Endothelial cell of umbilical vein (primary cell): ENCODE results near the gene PRDM16. TPM values are rescaled to one million over a fixed set of nuclear protein-coding genes. Genes with fewer than 3 reads are reported as not detected.

Experiments
- BruUV-seq: library from RNA; stranded (reverse); fragments of 400-500 nt; replicated peaks from 2 replicates; lab custom pipeline; 2021; lab: Mats Ljungman, UMichigan
- CTCF ChIA-PET: fragments of 300-600, 350-600 bp; sonication (Branson Sonifier 250); formaldehyde crosslinking; loops from one replicate; lab custom pipeline; 2021; ENCODE audit warnings: antibody characterized with exemption, inconsistent platforms; lab: Charles Lee
- POLR2A ChIA-PET: fragments of 300-600, 350-600 bp; sonication (Branson Sonifier 250); formaldehyde crosslinking; loops from one replicate; lab custom pipeline; 2021; ENCODE audit warnings: antibody characterized with exemption, inconsistent platforms; lab: Charles Lee
- DNase-seq: peaks from one replicate; pipeline ENCODE4 v3.0.0-alpha.2; 2011; ENCODE audit warnings: low read depth, low spot score
- FAIRE-seq: peaks from 2 replicates; lab custom pipeline; 2011; peaks lifted over from hg19 to GRCh38; lab: Jason Lieb, UNC
- H2AFZ ChIP-seq: 2 replicates; pipeline ENCODE4 v1.6.0; 2012; ENCODE audit warnings: low read depth, low read length, control low read depth, inconsistent platforms
- H3K27ac ChIP-seq: 2 replicates; pipeline ENCODE4 v1.5.1; 2011; ENCODE audit warnings: low read depth, mild to moderate bottlenecking, control low read depth, low read length, moderate library complexity; ENCODE audit not compliant: insufficient read depth
- H3K27me3 ChIP-seq, 2 experiments: 2 replicates each; pipeline versions ENCODE4 v1.6.0 to v1.6.1; 2011; ENCODE audit warnings: low read length in 2 of 2, mixed read lengths in 1 of 2; ENCODE audit not compliant: control insufficient read depth in 2 of 2, insufficient read depth in 2 of 2
- H3K36me3 ChIP-seq, 2 experiments: 2 replicates in 1 of 2; 3 replicates in 1 of 2; pipeline ENCODE4 v1.5.1; 2011; ENCODE audit warnings: low read length in 2 of 2, mild to moderate bottlenecking in 1 of 2, moderate library complexity in 1 of 2; ENCODE audit not compliant: control insufficient read depth in 2 of 2, insufficient read depth in 2 of 2; ENCODE audit errors: extremely low read depth in 1 of 2
- H3K4me1 ChIP-seq: 3 replicates; pipeline ENCODE4 v1.5.1; 2011; ENCODE audit warnings: mild to moderate bottlenecking, low read length; ENCODE audit not compliant: control insufficient read depth, insufficient read depth; ENCODE audit errors: extremely low read depth
- H3K4me2 ChIP-seq: 2 replicates; pipeline ENCODE4 v1.6.1; 2011; ENCODE audit warnings: low read length, control low read depth, mixed read lengths; ENCODE audit not compliant: insufficient read depth
- H3K4me3 ChIP-seq, 3 experiments: fragments of 200-600 bp in 1 of 3; sonication (generic), shearing (Covaris generic) in 1 of 3; replicated peaks in 1 of 3; 2 replicates each; pipeline ENCODE4 v1.5.1; 2011 to 2016; ENCODE audit warnings: control low read depth in 3 of 3, low read length in 3 of 3, mild to moderate bottlenecking in 2 of 3, inconsistent platforms in 1 of 3, low read depth in 1 of 3, moderate library complexity in 1 of 3; ENCODE audit not compliant: insufficient read depth in 1 of 3
- H3K79me2 ChIP-seq: 2 replicates; pipeline ENCODE4 v1.6.0; 2012; ENCODE audit warnings: low read length, inconsistent platforms; ENCODE audit not compliant: control insufficient read depth, insufficient read depth
- H3K9ac ChIP-seq: replicated peaks from 2 replicates; pipeline ENCODE3; 2011; ENCODE audit warnings: low read length, control low read depth; ENCODE audit not compliant: insufficient read depth; ENCODE audit errors: extremely low read depth
- H3K9me1 ChIP-seq: replicated peaks from 3 replicates; pipeline ENCODE4 v1.6.0; 2011; ENCODE audit warnings: mild to moderate bottlenecking, low read length; ENCODE audit not compliant: control insufficient read depth, insufficient read depth; ENCODE audit errors: extremely low read depth
- H3K9me3 ChIP-seq: replicated peaks from 2 replicates; pipeline ENCODE4 v1.5.1; 2012; ENCODE audit warnings: low read length, inconsistent platforms; ENCODE audit not compliant: control insufficient read depth, insufficient read depth
- H4K20me1 ChIP-seq: replicated peaks from 2 replicates; pipeline ENCODE3; 2011; ENCODE audit warnings: mild to moderate bottlenecking, low read length; ENCODE audit not compliant: control insufficient read depth, insufficient read depth; ENCODE audit errors: extremely low read depth
- EZH2 ChIP-seq: IDR thresholded peaks from 2 replicates; pipeline ENCODE4 v1.6.1; 2012; ENCODE audit warnings: borderline replicate concordance, low read depth, mild to moderate bottlenecking, moderate library complexity, low read length, inconsistent platforms; ENCODE audit not compliant: severe bottlenecking
- FOS ChIP-seq: IDR thresholded peaks from 2 replicates; pipeline ENCODE4 v1.6.1; 2011; ENCODE audit warnings: mild to moderate bottlenecking, low read length, moderate library complexity, borderline replicate concordance; ENCODE audit not compliant: insufficient read depth
- GATA2 ChIP-seq: IDR thresholded peaks from 2 replicates; pipeline ENCODE4 v1.7.0; 2011; ENCODE audit warnings: low read depth, mild to moderate bottlenecking, moderate library complexity, mixed read lengths, low read length; ENCODE audit not compliant: insufficient read length, insufficient read depth
- JUN ChIP-seq: IDR thresholded peaks from 2 replicates; pipeline ENCODE4 v1.6.1; 2011; ENCODE audit warnings: borderline replicate concordance, low read depth; ENCODE audit not compliant: insufficient read length, insufficient read depth
- MYC ChIP-seq: IDR thresholded peaks from one replicate; pipeline ENCODE4 v1.6.1; 2011; ENCODE audit warnings: mild to moderate bottlenecking, low read depth, low read length
- POLR2A ChIP-seq: IDR thresholded peaks from 2 replicates; pipeline ENCODE4 v1.6.1; 2012; ENCODE audit warnings: low read depth, mild to moderate bottlenecking, control low read depth, low read length
- POLR2AphosphoS5 ChIP-seq: IDR thresholded peaks from 2 replicates; pipeline ENCODE4 v1.6.1; 2012; ENCODE audit warnings: low read depth, mild to moderate bottlenecking, control low read depth, low read length, moderate library complexity; ENCODE audit not compliant: insufficient read depth
- dilution Hi-C: fragments of 300-500 bp; cut with MboI; formaldehyde crosslinking; loops from one replicate; pipeline ENCODE4 v1.15.0; 2019; ENCODE audit warnings: low sequenced_read_pairs; ENCODE audit not compliant: extremely low pct_ligation_motif_present
- intact Hi-C: fragments of 100-400 bp; cut with micrococcal nuclease; formaldehyde crosslinking; loops from one replicate; pipeline ENCODE4 v1.10.0; 2022
- polyA plus RNA-seq, 4 experiments: library from polyadenylated mRNA; depleted of rRNA in 3 of 4; stranded (reverse) in 3 of 4; unstranded in 1 of 4; fragments of >200 nt; gene quantifications; 2 replicates each; pipeline versions ENCODE4 v1.2.1 to v1.2.3, GENCODE V29; 2011 to 2012; ENCODE audit warnings: missing spikeins in 1 of 4
- total RNA-seq: library from RNA; stranded (reverse); gene quantifications from 2 replicates; pipeline ENCODE4 v1.2.3, GENCODE V29; 2021
- TF ChIP-seq, protein P1 (sequence below), 2 donors: IDR thresholded peaks; 1 replicate in 1 of 2; 2 replicates in 1 of 2; pipeline ENCODE4 v1.5.1; 2011; ENCODE audit warnings: low read length in 2 of 2, mild to moderate bottlenecking in 2 of 2, moderate library complexity in 2 of 2, control low read depth in 1 of 2, inconsistent platforms in 1 of 2, low read depth in 1 of 2; ENCODE audit not compliant: insufficient read depth in 1 of 2; ENCODE audit errors: extremely low read depth in 1 of 2
- TF ChIP-seq, protein P2 (sequence below): IDR thresholded peaks from 2 replicates; pipeline ENCODE4 v1.6.1; 2011; ENCODE audit not compliant: insufficient read depth, insufficient read length

PRDM16 gene
- total and polyA plus RNA-seq, 2 donors (not counting 3 experiments of a cell fraction or from before 2014, with no cell fraction given) = not detected

DNA sequence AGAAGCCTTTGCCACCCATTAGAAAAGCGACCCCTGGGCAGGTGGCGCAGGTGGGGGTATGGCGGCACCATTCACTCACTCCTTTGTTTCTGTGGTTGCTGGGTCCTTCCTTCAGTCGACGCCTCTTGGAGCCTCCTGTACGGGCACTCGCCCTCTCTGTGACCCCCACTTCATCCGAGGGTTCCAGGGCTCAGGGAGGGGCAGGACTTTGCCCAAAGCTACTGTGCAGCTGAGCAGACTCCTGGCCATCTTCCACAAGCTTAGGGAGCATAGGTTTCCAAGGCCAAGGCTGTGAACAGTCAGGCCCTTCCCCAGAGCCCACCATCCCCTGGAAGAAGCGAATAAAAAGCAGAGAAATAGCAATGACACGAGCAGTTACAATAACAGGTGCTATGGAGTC, 194.8 kb downstream of the PRDM16 start:
- dilution Hi-C loops = no loop called here
- Histone ChIP-seq H3K9me3 (no peaks in the 10 kb centered on the region), H3K9ac (no peak overlapping the region), H3K36me3 (no peaks in the 10 kb centered on the region), H3K4me3 (no peak overlapping the region), H2AFZ (no peak overlapping the region), H4K20me1 (no peaks in the 10 kb centered on the region), H3K4me1 (no peaks in the 10 kb centered on the region), H3K79me2 (no peaks in the 10 kb centered on the region), H3K27me3 (no peaks in the 10 kb centered on the region), H3K4me2 (no peak overlapping the region), H3K9me1 (no peaks in the 10 kb centered on the region), H3K27ac (no peak overlapping the region)
- TF ChIP-seq GATA2 = no peak
- TF ChIP-seq, protein P1, sequence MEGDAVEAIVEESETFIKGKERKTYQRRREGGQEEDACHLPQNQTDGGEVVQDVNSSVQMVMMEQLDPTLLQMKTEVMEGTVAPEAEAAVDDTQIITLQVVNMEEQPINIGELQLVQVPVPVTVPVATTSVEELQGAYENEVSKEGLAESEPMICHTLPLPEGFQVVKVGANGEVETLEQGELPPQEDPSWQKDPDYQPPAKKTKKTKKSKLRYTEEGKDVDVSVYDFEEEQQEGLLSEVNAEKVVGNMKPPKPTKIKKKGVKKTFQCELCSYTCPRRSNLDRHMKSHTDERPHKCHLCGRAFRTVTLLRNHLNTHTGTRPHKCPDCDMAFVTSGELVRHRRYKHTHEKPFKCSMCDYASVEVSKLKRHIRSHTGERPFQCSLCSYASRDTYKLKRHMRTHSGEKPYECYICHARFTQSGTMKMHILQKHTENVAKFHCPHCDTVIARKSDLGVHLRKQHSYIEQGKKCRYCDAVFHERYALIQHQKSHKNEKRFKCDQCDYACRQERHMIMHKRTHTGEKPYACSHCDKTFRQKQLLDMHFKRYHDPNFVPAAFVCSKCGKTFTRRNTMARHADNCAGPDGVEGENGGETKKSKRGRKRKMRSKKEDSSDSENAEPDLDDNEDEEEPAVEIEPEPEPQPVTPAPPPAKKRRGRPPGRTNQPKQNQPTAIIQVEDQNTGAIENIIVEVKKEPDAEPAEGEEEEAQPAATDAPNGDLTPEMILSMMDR (IDR thresholded peaks at IDR 0.05; ENCODE audit: extremely low read depth in 1 of 2, insufficient read depth in 1 of 2, low read depth in 1 of 2, low read length in 2 of 2) = no peak
- no peak for TF ChIP-seq POLR2AphosphoS5
- TF ChIP-seq MYC = no peak
- no peak for TF ChIP-seq JUN
- TF ChIP-seq FOS = no peak
- TF ChIP-seq, protein P2, sequence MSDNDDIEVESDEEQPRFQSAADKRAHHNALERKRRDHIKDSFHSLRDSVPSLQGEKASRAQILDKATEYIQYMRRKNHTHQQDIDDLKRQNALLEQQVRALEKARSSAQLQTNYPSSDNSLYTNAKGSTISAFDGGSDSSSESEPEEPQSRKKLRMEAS = no peak
- no peak for TF ChIP-seq EZH2
- TF ChIP-seq POLR2A = no peak
- DNase-seq (no peak), FAIRE-seq (no peak)
- POLR2A ChIA-PET = no interaction called here
- CTCF ChIA-PET = no interaction called here
- no TSS peak for BruUV-seq
- intact Hi-C loops = no loop called here
